AG20443 (cell line): ENCODE measurements around the gene RNF213.
"Not testable (repeated sequence)": the region's sequence is repeated elsewhere in the genome, so short reads cannot be mapped to it uniquely, and the experiment has no call there.

Experiments
- DNase-seq: peaks from one replicate; pipeline ENCODE4 v3.0.0; 2012; ENCODE audit warnings: low spot score, mixed read lengths

The RNF213 gene

GRCh38 chr17:80394629-80395216, 134.1 kb downstream of the RNF213 start:
- no peak for DNase-seq

DNA sequence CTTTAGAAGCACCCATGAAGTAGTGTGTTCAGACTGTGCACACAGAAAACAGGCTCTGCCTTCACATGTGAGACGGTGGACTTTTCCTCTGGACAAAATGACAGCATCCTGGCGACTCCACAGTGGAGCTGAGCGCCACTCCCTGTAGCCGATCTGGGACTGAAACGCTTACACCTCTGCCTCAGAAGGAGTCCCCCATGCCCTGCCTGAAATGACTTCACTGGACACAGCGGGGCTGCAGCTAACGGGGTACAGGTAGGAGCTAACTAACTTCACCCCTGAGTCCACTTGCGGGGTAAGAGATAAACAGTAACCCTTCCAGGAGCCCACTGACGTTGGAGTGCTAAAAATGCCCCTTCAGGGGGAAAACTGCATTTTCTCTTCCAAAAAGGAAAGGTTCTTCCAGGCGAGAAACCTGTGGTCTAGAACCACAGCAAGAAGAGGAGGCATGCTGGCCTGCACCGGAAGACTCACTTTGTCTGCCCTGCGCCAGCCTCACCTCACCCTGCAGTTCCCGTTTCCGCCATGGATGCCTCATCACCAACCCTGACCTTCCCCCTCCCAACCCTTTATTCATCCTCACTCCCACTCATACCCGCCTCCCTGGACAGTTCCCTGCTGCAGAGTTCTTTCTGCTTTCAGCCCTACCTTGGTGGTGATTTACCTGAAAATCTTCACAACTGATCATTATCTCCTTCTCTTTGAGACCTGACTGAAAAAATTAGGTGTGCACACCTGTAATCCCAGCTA, 134.9 kb downstream of the RNF213 start:
- DNase-seq = no peak

GRCh38 chr17:80396157-80397033, 135.7 kb downstream of the RNF213 start:
- DNase-seq = no peak

DNA sequence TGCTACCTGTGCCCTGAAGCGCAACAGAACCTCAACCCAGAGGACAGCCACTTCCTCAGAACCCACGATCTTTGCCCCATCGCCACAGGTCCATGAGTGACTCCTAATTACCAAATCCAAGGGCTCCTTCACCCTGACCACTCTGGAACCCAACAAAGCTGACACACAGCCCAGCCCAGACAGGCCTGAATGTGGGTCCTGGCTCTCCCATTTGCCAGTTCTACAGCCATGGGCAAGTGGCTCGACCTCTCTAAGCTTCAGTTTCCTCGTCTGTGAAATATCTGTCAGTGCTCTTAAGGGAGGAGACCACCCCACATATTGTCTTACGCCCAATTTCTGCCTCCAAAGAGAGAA, 136.4 kb downstream of the RNF213 start:
- no peak for DNase-seq

DNA sequence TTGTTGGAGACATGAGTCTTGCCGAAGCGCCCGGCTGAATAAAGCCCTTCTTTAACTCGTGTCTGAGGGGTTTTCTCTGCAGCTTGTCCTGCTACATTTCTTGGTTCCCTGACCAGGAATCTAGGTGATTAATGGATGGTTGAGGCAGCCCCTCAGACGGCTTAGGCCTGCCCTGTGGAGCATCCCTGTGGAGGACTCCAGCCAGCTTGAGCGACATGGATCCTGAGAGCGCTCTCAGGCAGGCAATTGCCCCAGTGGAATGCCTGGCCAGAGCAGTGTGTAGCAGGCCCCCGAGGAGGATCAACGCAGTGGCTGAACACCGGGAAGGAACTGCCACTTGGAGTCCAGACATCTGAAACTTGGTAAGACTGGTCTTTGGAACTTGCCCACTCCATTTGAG, 137.0 kb downstream of the RNF213 start:
- DNase-seq = no peak

- DNase-seq = not testable (repeated sequence)
Observed at GRCh38 chr17:80401086-80401485, 140.4 kb downstream of the RNF213 start.

DNA sequence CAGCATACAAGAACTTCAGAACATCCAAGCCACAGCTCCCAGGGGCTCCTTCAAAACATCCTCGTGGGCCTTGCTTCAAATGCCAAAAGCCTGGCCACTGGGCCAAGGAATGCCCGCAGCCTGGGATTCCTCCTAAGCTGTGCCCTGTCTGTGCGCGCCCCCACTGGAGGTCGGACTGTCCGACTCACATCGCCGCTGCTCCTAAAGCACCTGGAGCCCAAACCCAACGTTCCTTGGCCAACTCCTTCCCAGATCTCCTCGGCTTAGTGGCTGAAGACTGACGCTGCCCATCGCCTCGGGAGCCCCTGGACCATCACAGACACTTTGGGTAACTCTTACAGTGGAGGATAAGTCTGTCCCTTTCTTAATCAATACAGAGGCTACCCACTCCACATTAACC, 141.4 kb downstream of the RNF213 start:
- DNase-seq = not testable (repeated sequence)

GRCh38 chr17:80402959-80403358, 142.3 kb downstream of the RNF213 start:
- no peak for DNase-seq

- no peak for DNase-seq
Observed at GRCh38 chr17:80406146-80406545, 145.5 kb downstream of the RNF213 start.

- not testable (repeated sequence) for DNase-seq
Observed at GRCh38 chr17:80407917-80408316, 147.3 kb downstream of the RNF213 start.

GRCh38 chr17:80408872-80409271, 148.2 kb downstream of the RNF213 start:
- no peak for DNase-seq

DNA sequence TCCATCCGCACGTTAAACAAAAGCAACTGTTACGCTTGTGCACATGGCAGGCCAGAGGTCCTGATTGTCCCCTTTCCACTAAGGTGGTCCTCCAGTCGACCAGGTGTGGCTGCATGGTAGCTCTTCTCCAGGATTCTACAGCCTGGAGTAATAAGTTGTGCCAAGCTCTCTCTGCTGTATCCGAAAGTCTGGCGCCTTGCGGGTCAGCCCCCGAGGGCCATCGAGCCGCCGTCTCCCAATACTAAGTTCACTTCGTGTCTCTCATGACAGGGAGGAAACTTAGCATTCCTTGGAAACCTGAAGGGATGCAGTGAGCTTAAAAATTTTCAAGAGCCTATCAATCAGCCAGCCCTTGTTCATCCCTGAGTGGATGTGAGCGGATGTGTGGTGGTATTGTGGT, 149.0 kb downstream of the RNF213 start:
- no peak for DNase-seq

- not testable (repeated sequence) for DNase-seq
Observed at GRCh38 chr17:80410441-80411087, 149.9 kb downstream of the RNF213 start.

DNA sequence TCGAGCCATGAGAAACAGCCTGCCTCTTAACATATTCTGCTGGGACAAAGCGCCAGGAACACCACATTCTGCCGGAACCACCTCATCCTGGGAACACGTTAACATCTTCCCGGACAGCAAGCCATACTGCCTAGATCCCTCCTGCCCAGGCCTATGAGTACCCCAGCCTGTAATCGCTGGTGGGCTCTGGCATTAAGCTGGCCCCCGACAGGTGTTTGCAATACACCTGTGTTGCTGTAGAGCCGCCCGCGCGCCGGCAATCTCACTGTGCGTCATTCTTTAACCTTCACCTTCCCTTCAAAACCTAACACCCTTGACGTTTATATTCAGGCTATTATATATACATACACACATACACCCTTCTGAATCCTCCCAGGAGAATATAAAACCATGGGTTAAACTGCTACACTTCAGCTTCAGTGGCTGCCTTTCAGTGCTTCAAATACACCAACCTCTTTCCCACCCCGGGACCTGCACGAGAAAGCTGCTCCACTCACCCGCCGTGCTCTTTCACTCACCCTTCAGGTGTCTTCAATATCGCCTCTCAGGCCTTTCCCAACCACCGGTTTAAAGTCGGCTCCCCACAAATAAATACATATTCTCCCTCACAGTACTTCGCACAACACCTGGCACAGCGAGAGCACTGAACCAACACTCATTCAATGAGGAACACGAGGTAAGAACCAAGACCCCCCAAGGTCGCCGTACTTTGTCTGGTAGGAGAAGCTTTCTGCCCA, 153.3 kb downstream of the RNF213 start:
- DNase-seq = peak; percentile 6

- no peak for DNase-seq
Observed at GRCh38 chr17:80414508-80414802, 153.8 kb downstream of the RNF213 start.

DNA sequence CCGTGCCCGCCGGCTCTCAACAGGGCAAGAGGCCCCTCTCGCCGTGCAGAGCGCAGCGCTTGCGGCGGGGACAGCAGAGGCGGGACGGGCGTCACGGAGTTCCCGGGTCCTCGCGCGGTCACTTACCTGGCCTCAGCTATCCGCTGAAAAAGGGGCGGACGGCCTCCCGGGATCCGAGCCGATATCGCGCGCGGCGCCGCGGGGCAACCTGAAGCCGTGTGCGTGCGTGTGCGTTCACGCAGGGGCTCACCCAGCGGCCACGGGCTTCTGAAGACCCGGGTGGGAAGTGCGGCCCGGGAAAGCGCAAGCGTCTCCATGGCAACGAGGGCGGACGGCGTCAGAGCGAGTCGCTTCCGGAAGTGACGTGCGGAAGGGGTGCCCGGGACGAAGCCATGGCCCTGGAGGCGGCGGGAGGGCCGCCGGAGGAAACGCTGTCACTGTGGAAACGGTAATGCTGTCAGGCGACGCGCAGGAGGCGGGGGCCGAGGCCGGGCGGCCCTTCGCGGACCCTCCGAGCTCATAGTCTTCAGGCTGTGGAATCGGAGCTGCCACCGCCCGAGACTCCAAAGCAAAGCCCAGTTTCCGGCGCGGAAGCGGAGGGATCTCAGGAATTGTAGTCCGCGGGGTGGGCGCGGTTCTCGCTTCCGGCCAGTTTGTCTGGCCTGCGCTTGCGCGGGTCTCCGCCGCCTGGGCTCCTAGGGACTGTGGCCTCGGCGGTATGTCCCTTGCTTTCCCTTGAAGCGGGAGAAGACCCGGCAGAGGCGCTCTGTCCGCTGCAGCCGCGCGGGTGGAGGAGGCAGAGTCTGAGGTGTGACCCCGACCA, 154.4 kb downstream of the RNF213 start, which contains the start of gene ENDOV:
Gene ENDOV, plus strand, starts transcription at position 365 of the 823 bp plus-strand sequence. Its CDS starts 28 bp downstream, at position 393.
- peak; percentile 100 for DNase-seq

- DNase-seq = no peak
Observed at GRCh38 chr17:80415626-80416137, 155.0 kb downstream of the RNF213 start.

DNA sequence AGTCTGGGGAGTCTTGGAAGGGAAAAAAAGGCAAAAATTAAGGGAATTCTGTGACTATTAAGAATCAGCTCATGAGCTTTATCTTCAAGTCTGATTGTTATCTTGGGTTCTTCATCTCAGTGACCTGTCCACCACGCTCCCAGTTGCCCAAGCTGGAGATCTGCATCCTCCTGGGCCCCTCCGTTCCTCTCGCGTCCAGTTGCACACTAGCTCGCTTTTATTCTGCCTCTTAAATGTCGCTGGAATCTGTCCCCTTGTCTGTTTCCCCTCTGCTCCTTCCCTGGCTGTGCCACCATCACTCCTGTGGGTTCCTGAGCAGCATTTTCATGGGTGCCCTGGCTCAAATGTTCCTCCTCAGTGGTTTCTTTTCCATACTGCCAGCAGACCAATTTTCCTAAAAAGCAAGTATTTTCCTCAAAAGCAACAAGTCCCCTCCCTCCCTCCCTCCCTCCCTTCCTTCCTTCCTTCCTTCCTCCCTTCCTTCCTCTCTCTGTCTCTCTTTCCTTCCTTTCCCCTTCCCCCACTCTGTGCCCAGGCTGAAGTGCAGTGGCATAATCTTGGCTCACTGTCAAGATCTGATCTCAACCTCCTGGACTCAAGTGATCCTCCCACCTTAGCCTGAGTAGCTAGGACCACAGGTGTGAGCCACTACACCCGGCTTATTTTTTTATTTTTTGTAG, 155.7 kb downstream of the RNF213 start:
- no peak for DNase-seq

DNA sequence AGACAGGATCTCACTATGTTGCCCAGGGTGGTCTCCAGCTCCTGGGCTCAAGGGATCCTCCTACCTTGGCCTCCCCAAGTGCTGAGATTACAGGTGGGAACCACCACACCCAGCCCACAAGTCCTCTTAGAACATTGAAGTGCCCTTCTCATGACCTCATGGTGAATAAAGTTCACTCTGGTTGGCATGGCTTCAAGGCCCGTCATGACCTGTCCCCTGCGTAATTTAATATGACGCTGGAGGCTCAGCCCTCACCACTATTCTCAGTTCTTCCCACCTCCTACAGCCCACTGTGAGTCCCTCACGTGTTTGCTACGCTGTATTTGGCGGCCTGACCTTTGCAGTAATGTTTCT, 156.3 kb downstream of the RNF213 start:
- DNase-seq = no peak

DNA sequence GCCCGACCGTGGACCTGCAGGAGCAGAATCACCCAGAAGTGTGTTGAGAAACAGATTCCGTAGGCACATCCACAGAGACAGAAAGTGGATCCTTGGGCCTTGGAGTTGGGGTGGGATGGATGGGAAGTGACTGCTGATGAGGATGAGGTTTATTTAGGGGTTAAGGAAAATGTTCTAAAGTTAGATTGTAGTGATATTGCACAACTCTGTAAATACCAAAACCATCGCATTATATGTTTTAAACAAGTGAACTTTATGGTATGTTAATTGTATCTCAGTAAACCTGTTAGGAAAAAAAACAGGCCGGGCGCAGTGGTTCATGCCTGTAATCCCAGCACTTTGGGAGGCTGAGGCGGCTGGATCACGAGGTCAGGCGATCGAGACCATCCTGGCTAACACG, 157.9 kb downstream of the RNF213 start:
- no peak for DNase-seq
